Esophagus muscularis mucosa (tissue), 4 donors: ENCODE data around the gene MYL3. TPM values are rescaled to one million over a fixed set of nuclear protein-coding genes. Genes with fewer than 3 reads are reported as not detected.

Experiments used
- DNase-seq: peaks from one replicate; pipeline ENCODE4 v3.0.0-alpha.2; 2017; ENCODE audit errors: extremely low spot score
- H3K27ac ChIP-seq, 4 donors: fragments of 200-600 bp; sonication (generic); replicated peaks in 1 of 4; 1 replicate in 3 of 4; 2 replicates in 1 of 4; pipeline ENCODE4 v1.5.1; 2016 to 2019; ENCODE audit warnings: mild to moderate bottlenecking in 1 of 4
- H3K27me3 ChIP-seq, 4 donors: fragments of 200-600 bp; sonication (generic); one replicate each; pipeline versions ENCODE4 v1.5.1 to v1.6.0; 2016 to 2019
- H3K36me3 ChIP-seq, 4 donors: fragments of 200-600 bp; sonication (generic); one replicate each; pipeline ENCODE4 v1.5.1; 2016 to 2019
- H3K4me1 ChIP-seq, 4 donors: fragments of 200-600 bp; sonication (generic); one replicate each; pipeline ENCODE4 v1.5.1; 2016 to 2019
- H3K4me3 ChIP-seq, 4 donors: fragments of 200-600 bp; sonication (generic); 1 replicate in 2 of 4; 2 replicates in 2 of 4; pipeline ENCODE4 v1.5.1; 2016 to 2019; ENCODE audit warnings: mild to moderate bottlenecking in 4 of 4, moderate library complexity in 1 of 4
- H3K9me3 ChIP-seq, 4 donors: fragments of 200-600 bp; sonication (generic); 1 replicate in 3 of 4; 2 replicates in 1 of 4; pipeline ENCODE4 v1.5.1; 2016 to 2019
- EP300 ChIP-seq: sonication (generic); formaldehyde crosslinking; IDR thresholded peaks from one replicate; pipeline ENCODE4 v1.6.1; 2017; ENCODE audit warnings: antibody characterized with exemption
- POLR2A ChIP-seq: fragments of 450-650 bp; IDR thresholded peaks from one replicate; pipeline ENCODE4 v1.6.1; 2017; ENCODE audit warnings: antibody characterized with exemption, moderate library complexity, mild to moderate bottlenecking, low read depth
- POLR2AphosphoS5 ChIP-seq, 2 donors: sonication (generic); formaldehyde crosslinking; IDR thresholded peaks; one replicate each; pipeline ENCODE4 v1.6.1; 2017; ENCODE audit warnings: antibody characterized with exemption in 2 of 2
- WGBS: methylation state at CpG from one replicate; pipeline ENCODE4 v1.1.5; 2018; 5-methylcytosine and 5-hydroxymethylcytosine counted together
- intact Hi-C: fragments of 100-400 bp; cut with DNase I; formaldehyde crosslinking; loops from one replicate; pipeline ENCODE4 v1.15.1; 2023
- total RNA-seq, 4 donors: library from RNA; depleted of rRNA; stranded (reverse); fragments of >200 nt; gene quantifications; one replicate each; pipeline versions ENCODE4 v1.1.0 to v1.2.1, GENCODE V29; 2016
- TF ChIP-seq, protein P1 (sequence below), 3 experiments: fragments of 200-600 bp in 2 of 3; fragments of 450-650 bp in 1 of 3; sonication (generic) in 2 of 3; IDR thresholded peaks; one replicate each; pipeline ENCODE4 v1.5.1; 2017 to 2019; ENCODE audit warnings: antibody characterized with exemption in 3 of 3, mild to moderate bottlenecking in 2 of 3, moderate library complexity in 1 of 3

Gene MYL3
- total RNA-seq, 4 donors from 2014 or later: 0.83 to 13.0 (median 7.7) TPM

DNA sequence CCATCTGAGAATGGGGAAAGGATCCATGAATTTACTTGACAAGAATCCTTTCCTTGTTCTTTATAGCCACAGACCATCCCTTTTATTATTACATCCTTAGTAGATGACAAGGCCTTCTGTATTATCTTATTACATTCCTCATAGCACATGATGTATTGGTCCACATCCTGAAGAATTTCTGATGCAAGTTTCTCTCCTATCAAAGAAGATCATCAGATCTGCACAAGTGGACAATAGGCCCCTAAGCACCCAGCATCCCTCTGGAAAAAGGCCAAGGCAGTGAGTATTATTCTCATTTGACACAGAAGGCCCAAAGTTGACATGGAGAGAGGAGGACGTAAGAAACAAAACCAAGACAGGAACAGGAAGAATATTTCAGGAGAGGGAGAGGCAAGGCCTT lies 31.4 kb downstream of the MYL3 start:
- Histone ChIP-seq H3K4me3 (no peak overlapping the region), H3K36me3 (peaks cover 0 to 67% (median 0%) of the 10 kb centered on the region in 4 donors), H3K27ac (no peak overlapping the region), H3K27me3 (no peaks in the 10 kb centered on the region), H3K9me3 (no peaks in the 10 kb centered on the region), H3K4me1 (no peaks in the 10 kb centered on the region)
- TF ChIP-seq, protein P1, sequence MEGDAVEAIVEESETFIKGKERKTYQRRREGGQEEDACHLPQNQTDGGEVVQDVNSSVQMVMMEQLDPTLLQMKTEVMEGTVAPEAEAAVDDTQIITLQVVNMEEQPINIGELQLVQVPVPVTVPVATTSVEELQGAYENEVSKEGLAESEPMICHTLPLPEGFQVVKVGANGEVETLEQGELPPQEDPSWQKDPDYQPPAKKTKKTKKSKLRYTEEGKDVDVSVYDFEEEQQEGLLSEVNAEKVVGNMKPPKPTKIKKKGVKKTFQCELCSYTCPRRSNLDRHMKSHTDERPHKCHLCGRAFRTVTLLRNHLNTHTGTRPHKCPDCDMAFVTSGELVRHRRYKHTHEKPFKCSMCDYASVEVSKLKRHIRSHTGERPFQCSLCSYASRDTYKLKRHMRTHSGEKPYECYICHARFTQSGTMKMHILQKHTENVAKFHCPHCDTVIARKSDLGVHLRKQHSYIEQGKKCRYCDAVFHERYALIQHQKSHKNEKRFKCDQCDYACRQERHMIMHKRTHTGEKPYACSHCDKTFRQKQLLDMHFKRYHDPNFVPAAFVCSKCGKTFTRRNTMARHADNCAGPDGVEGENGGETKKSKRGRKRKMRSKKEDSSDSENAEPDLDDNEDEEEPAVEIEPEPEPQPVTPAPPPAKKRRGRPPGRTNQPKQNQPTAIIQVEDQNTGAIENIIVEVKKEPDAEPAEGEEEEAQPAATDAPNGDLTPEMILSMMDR (IDR thresholded peaks at IDR 0.05): no peak
- TF ChIP-seq EP300 (no peak), POLR2AphosphoS5 (IDR thresholded peaks at IDR 0.05) (no peak), POLR2A (no peak)
- 26% methylated on average over 1 of the region's 1 CpG for WGBS
- intact Hi-C loops: no loop called here
- no peak for DNase-seq

DNA sequence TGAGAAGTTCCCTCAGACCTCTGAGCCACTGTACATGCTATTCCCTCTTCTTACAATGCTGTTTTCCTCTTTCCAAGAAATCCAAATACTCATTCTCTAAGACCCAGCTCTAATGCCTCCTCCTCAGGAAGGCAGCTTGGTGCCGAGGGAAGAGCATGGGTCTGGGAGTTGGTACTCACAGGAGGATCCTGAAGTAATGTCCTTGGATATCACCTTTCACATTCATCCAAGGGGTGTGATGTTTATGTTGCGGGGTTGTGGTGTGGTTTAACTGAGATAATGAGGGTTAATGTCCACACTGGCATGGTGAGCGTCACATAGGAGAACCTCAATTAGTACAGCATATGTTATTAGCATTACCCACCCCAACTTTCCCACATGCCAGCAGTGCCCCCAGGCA lies 31.9 kb downstream of the MYL3 start:
- intact Hi-C loops: no loop called here
- no peaks in the 10 kb centered on the region for H3K9me3 ChIP-seq

DNA sequence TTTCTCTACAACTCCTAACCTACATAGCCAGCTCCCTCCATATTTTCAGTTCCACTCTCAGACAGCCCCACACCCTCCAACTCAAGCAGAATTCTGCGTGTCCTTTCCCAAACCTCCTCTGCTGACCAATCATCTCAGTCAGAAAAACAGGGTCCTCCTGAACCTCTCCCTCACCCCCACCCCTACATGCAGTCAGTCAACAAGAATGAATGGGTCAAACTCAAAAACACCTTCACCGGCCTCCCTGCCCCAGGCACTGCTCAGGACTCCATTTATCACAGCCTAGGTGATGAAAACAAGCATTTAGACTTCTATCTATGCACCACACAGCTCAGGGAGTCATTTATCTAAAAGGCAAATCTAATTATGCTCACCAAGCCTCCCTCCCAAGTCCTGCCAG lies 32.4 kb downstream of the MYL3 start:
- Histone ChIP-seq H3K9me3 (no peaks in the 10 kb centered on the region), H3K36me3 (peaks cover 0 to 60% (median 0%) of the 10 kb centered on the region in 4 donors), H3K4me3 (no peak overlapping the region), H3K27me3 (no peaks in the 10 kb centered on the region), H3K4me1 (no peaks in the 10 kb centered on the region), H3K27ac (no peak overlapping the region)
- 93% methylated on average over 2 of the region's 2 CpGs for WGBS
- peak; percentile 89 for DNase-seq
- TF ChIP-seq EP300 (no peak), POLR2A (no peak), POLR2AphosphoS5 (IDR thresholded peaks at IDR 0.05) (no peak)
- TF ChIP-seq, protein P1 (IDR thresholded peaks at IDR 0.05): no peak
- intact Hi-C loops: no loop called here

More for the DNA sequence above, 31.9 kb downstream of the MYL3 start:
- no peaks in the 10 kb centered on the region for H3K4me1 ChIP-seq
- H3K36me3 ChIP-seq: peaks cover 0 to 65% (median 0%) of the 10 kb centered on the region in 4 donors
- H3K27ac ChIP-seq: no peak overlapping the region
- H3K4me3 ChIP-seq: no peak overlapping the region
- 95% methylated on average over 3 of the region's 3 CpGs for WGBS
- no peaks in the 10 kb centered on the region for H3K27me3 ChIP-seq
- TF ChIP-seq, protein P1 (IDR thresholded peaks at IDR 0.05): no peak
- no peak for TF ChIP-seq POLR2A
- TF ChIP-seq POLR2AphosphoS5 (IDR thresholded peaks at IDR 0.05): no peak
- no peak for TF ChIP-seq EP300
- peak; percentile 62 for DNase-seq

DNA sequence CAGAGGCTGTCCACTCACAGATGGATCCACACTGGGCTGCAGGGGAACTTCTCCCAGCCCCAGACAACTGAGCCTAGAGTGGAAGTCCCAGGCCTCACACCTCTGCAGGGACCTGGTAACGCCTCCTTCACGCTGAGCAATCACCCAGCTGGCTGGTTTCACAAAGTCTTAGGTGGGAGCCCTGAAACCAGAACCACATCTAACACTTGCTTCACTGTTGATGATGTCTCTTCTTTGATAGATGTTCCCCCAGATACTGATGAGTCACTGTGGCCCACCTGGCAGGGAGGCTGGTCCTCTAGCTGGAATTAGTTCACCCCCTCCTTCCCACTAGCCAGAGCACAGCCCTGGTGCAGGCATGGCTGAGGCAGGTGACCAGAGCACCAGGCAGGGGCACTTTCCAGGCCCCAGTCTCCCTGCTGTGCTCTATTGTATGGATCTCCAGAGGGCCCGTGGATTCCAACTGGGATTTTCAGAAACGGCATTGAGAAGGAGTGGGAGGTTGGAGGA lies 33.5 kb downstream of the MYL3 start:
- intact Hi-C loops: no loop called here
- H3K36me3 ChIP-seq: peaks cover 0 to 49% (median 0%) of the 10 kb centered on the region in 4 donors
- TF ChIP-seq POLR2A (no peak), POLR2AphosphoS5 (IDR thresholded peaks at IDR 0.05) (no peak), EP300 (no peak)
- TF ChIP-seq, protein P1 (IDR thresholded peaks at IDR 0.05): no peak
- WGBS: 84% methylated on average over 4 of the region's 4 CpGs
- no peaks in the 10 kb centered on the region for H3K9me3 ChIP-seq
- DNase-seq: peak; percentile 75
- H3K27ac ChIP-seq: no peak overlapping the region
- no peaks in the 10 kb centered on the region for H3K27me3 ChIP-seq
- H3K4me3 ChIP-seq: no peak overlapping the region
- no peaks in the 10 kb centered on the region for H3K4me1 ChIP-seq

DNA sequence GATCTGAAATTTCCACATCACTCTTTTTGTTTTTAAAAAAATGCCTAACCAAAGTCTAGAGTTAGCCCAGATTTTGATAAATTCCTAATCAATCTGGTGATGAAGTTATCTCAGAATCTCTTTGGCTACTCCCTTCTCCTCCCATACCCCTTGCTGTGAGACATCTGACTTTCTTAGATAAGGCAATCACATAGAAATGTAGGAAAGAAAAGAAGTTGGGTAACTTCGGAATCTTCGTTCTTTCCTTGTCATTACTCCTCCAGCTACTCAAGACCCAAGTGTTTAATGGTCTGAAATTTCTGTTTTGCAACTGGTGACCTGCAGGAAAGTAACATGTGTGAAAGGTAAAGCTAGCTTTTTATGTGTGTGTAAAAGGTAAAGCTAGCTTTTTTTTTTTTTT lies 37.8 kb downstream of the MYL3 start:
- Histone ChIP-seq H3K9me3 (no peaks in the 10 kb centered on the region), H3K27me3 (no peaks in the 10 kb centered on the region), H3K4me3 (no peak overlapping the region), H3K27ac (no peak overlapping the region), H3K36me3 (peaks cover 0 to 20% (median 0%) of the 10 kb centered on the region in 4 donors), H3K4me1 (no peaks in the 10 kb centered on the region)
- TF ChIP-seq POLR2A (no peak), POLR2AphosphoS5 (IDR thresholded peaks at IDR 0.05) (no peak)
- WGBS: 96% methylated on average over 2 of the region's 2 CpGs
- intact Hi-C loops: no loop called here
- no peak for DNase-seq
